AG04450 (cell line): ENCODE measurements around the gene CD47. TPM values are rescaled to one million over a fixed set of nuclear protein-coding genes. Genes with fewer than 3 reads are reported as not detected.
A peak's percentile ranks its signal among the peaks of the same experiment; 100 is the strongest.

Source experiments
- CTCF ChIA-PET: fragments of 300-600, 350-600 bp; formaldehyde crosslinking; extraction: SDS; loops from one replicate; lab custom pipeline; 2022; ENCODE audit warnings: antibody characterized with exemption, inconsistent platforms; lab: Charles Lee
- POLR2A ChIA-PET: fragments of 350-600 bp; formaldehyde crosslinking; extraction: SDS; loops from one replicate; lab custom pipeline; 2021; ENCODE audit warnings: antibody characterized with exemption, inconsistent platforms; lab: Yijun Ruan, JAX
- DNase-seq: peaks from one replicate; pipeline ENCODE4 v3.0.0-alpha.2; 2011; ENCODE audit warnings: low read depth, low spot score
- H3K27ac ChIP-seq: one replicate; pipeline ENCODE4 v1.5.1; 2012; ENCODE audit warnings: low read depth, low read length, control low read depth
- H3K27me3 ChIP-seq: one replicate; pipeline ENCODE4 v1.6.0; 2012; ENCODE audit warnings: low read length; ENCODE audit not compliant: control insufficient read depth, insufficient read depth
- H3K4me3 ChIP-seq: 2 replicates; pipeline ENCODE4 v1.5.1; 2011; ENCODE audit warnings: mild to moderate bottlenecking, low read depth, low read length, control low read depth
- H3K9me3 ChIP-seq: 2 replicates; pipeline ENCODE4 v1.5.1; 2012; ENCODE audit warnings: low read length; ENCODE audit not compliant: control insufficient read depth, insufficient read depth
- CTCF ChIP-seq: IDR thresholded peaks from 2 replicates; pipeline ENCODE4 v1.5.1; 2011; ENCODE audit warnings: low read depth, low read length, control low read depth, inconsistent platforms
- polyA plus RNA-seq: library from polyadenylated mRNA; depleted of rRNA; stranded (reverse); fragments of >200 nt; gene quantifications from 2 replicates; pipeline ENCODE4 v1.2.3, GENCODE V29; 2011

CD47 gene
- polyA plus RNA-seq, 1 experiment: 108 TPM

- ChIA-PET CTCF (interaction anchor here (1.9 kb wide), 1 partner anchor 437 kb away, joined by 5 read pairs; no protein-coding TSS in a partner anchor), POLR2A (no interaction called here)
- H3K4me3 ChIP-seq: no peak overlapping the region
- TF ChIP-seq CTCF: no peak
- no peak for DNase-seq
- no peaks in the 10 kb centered on the region for H3K27me3 ChIP-seq
- peaks cover 3% of the 10 kb centered on the region; the same call in 1 of the 2 replicates for H3K9me3 ChIP-seq
- H3K27ac ChIP-seq: no peak overlapping the region
These were observed 49.6 kb downstream of the CD47 start for GRCh38 chr3:108041253-108041652.

GRCh38 chr3:108037770-108038169, 53.1 kb downstream of the CD47 start:
- H3K27me3 ChIP-seq: no peaks in the 10 kb centered on the region
- DNase-seq: no peak
- H3K4me3 ChIP-seq: no peak overlapping the region
- peaks cover 3% of the 10 kb centered on the region; the same call in 1 of the 2 replicates for H3K9me3 ChIP-seq
- TF ChIP-seq CTCF: no peak
- H3K27ac ChIP-seq: no peak overlapping the region
- POLR2A ChIA-PET: no interaction called here
- CTCF ChIA-PET: interaction anchor here (1.5 kb wide), 1 partner anchor 110 kb away, joined by 4 read pairs; no protein-coding TSS in a partner anchor

GRCh38 chr3:108036984-108037741, 53.7 kb downstream of the CD47 start:
- CTCF ChIA-PET: interaction anchor here (1.5 kb wide), 1 partner anchor 110 kb away, joined by 4 read pairs; no protein-coding TSS in a partner anchor

GRCh38 chr3:108036401-108036800, 54.4 kb downstream of the CD47 start:
- no peak overlapping the region for H3K27ac ChIP-seq
- no peaks in the 10 kb centered on the region for H3K27me3 ChIP-seq
- ChIA-PET CTCF (no interaction called here), POLR2A (no interaction called here)
- no peak for DNase-seq
- peaks cover 3% of the 10 kb centered on the region; the same call in 1 of the 2 replicates for H3K9me3 ChIP-seq
- TF ChIP-seq CTCF: no peak
- H3K4me3 ChIP-seq: no peak overlapping the region

More at GRCh38 chr3:108036984-108037741, 53.7 kb downstream of the CD47 start:
- no peak overlapping the region for H3K4me3 ChIP-seq
- DNase-seq: peak; percentile 46
- H3K27ac ChIP-seq: no peak overlapping the region
- POLR2A ChIA-PET: no interaction called here
- peaks cover 3% of the 10 kb centered on the region; the same call in 1 of the 2 replicates for H3K9me3 ChIP-seq
- TF ChIP-seq CTCF: no peak
- H3K27me3 ChIP-seq: no peaks in the 10 kb centered on the region

GRCh38 chr3:108035751-108036150, 55.1 kb downstream of the CD47 start:
- Histone ChIP-seq H3K4me3 (no peak overlapping the region), H3K27me3 (no peaks in the 10 kb centered on the region), H3K27ac (no peak overlapping the region), H3K9me3 (peaks cover 3% of the 10 kb centered on the region; the same call in 1 of the 2 replicates)
- DNase-seq: no peak
- ChIA-PET POLR2A (no interaction called here), CTCF (interaction anchor here (2.1 kb wide), 1 partner anchor 442 kb away, joined by 4 read pairs; no protein-coding TSS in a partner anchor)
- TF ChIP-seq CTCF: no peak
